ENCODE results near the gene TEP1.

TEP1 gene

DNA sequence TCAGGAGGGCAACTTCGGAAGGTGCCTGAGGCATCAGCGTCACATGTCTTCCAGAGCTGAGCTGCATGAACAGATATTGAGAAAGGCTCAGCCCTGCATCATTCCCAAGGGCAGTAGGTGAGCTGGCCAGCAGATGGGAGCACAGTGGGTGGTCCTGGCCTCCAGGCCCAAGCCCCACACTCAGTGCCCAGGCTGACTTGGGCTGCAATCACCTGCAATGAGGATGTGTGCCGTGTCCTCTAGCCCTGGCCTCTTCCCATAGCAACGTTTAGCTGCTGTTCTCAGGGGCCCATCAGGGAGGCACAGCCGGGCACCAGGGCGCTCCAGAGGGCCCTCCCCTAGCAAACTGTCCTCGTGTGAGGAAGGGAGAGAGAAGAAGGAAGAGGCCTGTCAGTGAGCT is 32.0 kb downstream of the TEP1 start:
- H3F3A ChIP-seq (ENCODE audit: control insufficient read depth, insufficient read depth) = no peaks in the 10 kb centered on the region
- H3K27me3 ChIP-seq (ENCODE audit: control insufficient read depth, low read length) = no peaks in the 10 kb centered on the region
- peaks cover 74% of the 10 kb centered on the region for H3K36me3 ChIP-seq (ENCODE audit: control insufficient read depth, low read length)
- H3K4me1 ChIP-seq (ENCODE audit: control insufficient read depth, low read length) = no peaks in the 10 kb centered on the region
- H3K79me2 ChIP-seq (ENCODE audit: control insufficient read depth, low read length) = no peaks in the 10 kb centered on the region
- H3K27ac ChIP-seq (ENCODE audit: low read depth, low read length) = no peak overlapping the region
- H3K9me3 ChIP-seq (ENCODE audit: control insufficient read depth, insufficient read depth, low read length) = no peaks in the 10 kb centered on the region
- no peaks in the 10 kb centered on the region for H3K9me2 ChIP-seq (replicated peaks; ENCODE audit: control insufficient read depth, low read length)
- TF ChIP-seq EZH2phosphoT487 (IDR thresholded peaks at IDR 0.05; ENCODE audit: borderline replicate concordance, low read length) = no peak
- TF ChIP-seq, protein P1, sequence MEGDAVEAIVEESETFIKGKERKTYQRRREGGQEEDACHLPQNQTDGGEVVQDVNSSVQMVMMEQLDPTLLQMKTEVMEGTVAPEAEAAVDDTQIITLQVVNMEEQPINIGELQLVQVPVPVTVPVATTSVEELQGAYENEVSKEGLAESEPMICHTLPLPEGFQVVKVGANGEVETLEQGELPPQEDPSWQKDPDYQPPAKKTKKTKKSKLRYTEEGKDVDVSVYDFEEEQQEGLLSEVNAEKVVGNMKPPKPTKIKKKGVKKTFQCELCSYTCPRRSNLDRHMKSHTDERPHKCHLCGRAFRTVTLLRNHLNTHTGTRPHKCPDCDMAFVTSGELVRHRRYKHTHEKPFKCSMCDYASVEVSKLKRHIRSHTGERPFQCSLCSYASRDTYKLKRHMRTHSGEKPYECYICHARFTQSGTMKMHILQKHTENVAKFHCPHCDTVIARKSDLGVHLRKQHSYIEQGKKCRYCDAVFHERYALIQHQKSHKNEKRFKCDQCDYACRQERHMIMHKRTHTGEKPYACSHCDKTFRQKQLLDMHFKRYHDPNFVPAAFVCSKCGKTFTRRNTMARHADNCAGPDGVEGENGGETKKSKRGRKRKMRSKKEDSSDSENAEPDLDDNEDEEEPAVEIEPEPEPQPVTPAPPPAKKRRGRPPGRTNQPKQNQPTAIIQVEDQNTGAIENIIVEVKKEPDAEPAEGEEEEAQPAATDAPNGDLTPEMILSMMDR (IDR thresholded peaks at IDR 0.05; ENCODE audit: low read depth, low read length, poor library complexity, severe bottlenecking) = no peak
- no peak overlapping the region for H3K4me2 ChIP-seq (ENCODE audit: low read length)
- H3K4me3 ChIP-seq (ENCODE audit: low read length) = no peak overlapping the region
- H4K20me1 ChIP-seq (ENCODE audit: control insufficient read depth, insufficient read depth, low read depth, low read length) = no peaks in the 10 kb centered on the region

DNA sequence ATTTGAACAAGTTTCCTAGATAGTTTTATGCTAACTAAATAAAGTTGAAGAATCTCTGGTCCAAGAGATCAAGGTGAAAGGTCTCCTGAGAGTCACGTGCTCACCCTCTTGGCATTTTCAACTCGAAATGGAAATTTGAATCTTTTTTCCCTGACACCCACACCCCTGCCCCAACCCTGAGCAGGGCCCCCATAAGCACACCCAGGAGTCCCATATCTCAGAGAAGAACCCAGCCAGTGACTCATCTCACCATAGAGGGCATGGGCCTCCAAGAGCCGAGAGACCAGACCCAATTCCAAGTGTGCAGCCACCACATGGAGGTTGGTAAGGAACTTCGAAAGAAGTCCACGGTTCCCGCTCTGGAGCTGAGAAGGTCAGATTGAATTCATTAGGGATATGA is 32.6 kb downstream of the TEP1 start:
- no peak for TF ChIP-seq EZH2phosphoT487 (IDR thresholded peaks at IDR 0.05; ENCODE audit: borderline replicate concordance, low read length)
- TF ChIP-seq, protein P1 (IDR thresholded peaks at IDR 0.05; ENCODE audit: low read depth, low read length, poor library complexity, severe bottlenecking) = no peak
- no peaks in the 10 kb centered on the region for H3K4me1 ChIP-seq (ENCODE audit: control insufficient read depth, low read length)
- no peak overlapping the region for H3K4me3 ChIP-seq (ENCODE audit: low read length)
- H3K27ac ChIP-seq (ENCODE audit: low read depth, low read length) = no peak overlapping the region
- no peaks in the 10 kb centered on the region for H3F3A ChIP-seq (ENCODE audit: control insufficient read depth, insufficient read depth)
- no peak overlapping the region for H3K4me2 ChIP-seq (ENCODE audit: low read length)
- H3K79me2 ChIP-seq (ENCODE audit: control insufficient read depth, low read length) = no peaks in the 10 kb centered on the region
- H3K36me3 ChIP-seq (ENCODE audit: control insufficient read depth, low read length) = peaks cover 74% of the 10 kb centered on the region
- no peaks in the 10 kb centered on the region for H4K20me1 ChIP-seq (ENCODE audit: control insufficient read depth, insufficient read depth, low read depth, low read length)
- H3K9me3 ChIP-seq (ENCODE audit: control insufficient read depth, insufficient read depth, low read length) = no peaks in the 10 kb centered on the region
- H3K9me2 ChIP-seq (replicated peaks; ENCODE audit: control insufficient read depth, low read length) = no peaks in the 10 kb centered on the region
- no peaks in the 10 kb centered on the region for H3K27me3 ChIP-seq (ENCODE audit: control insufficient read depth, low read length)

DNA sequence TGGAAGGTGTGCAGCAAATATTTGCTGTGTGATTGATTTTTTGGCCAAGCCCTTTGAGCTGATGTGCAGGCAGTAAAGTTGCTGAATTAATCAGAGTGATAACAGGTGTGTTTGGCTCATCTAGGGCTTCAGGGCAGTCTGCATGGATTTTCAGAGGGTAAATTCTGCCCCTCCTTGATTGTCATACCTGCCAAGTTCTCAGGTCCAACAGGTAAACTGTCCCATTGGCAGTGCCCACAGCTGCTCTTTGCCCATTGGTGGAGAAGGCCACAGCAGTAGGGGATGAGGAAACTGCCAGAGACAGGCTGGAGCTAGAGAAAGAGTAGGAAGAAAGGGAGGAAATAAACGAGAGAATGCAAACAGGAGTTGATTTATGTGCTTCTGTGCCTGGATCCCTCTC is 33.6 kb downstream of the TEP1 start:
- peaks cover 76% of the 10 kb centered on the region for H3K36me3 ChIP-seq (ENCODE audit: control insufficient read depth, low read length)
- H3K4me1 ChIP-seq (ENCODE audit: control insufficient read depth, low read length) = no peaks in the 10 kb centered on the region
- H4K20me1 ChIP-seq (ENCODE audit: control insufficient read depth, insufficient read depth, low read depth, low read length) = no peaks in the 10 kb centered on the region
- no peaks in the 10 kb centered on the region for H3K9me2 ChIP-seq (replicated peaks; ENCODE audit: control insufficient read depth, low read length)
- no peaks in the 10 kb centered on the region for H3K79me2 ChIP-seq (ENCODE audit: control insufficient read depth, low read length)
- no peaks in the 10 kb centered on the region for H3F3A ChIP-seq (ENCODE audit: control insufficient read depth, insufficient read depth)
- H3K4me3 ChIP-seq (ENCODE audit: low read length) = no peak overlapping the region
- H3K27me3 ChIP-seq (ENCODE audit: control insufficient read depth, low read length) = no peaks in the 10 kb centered on the region
- H3K27ac ChIP-seq (ENCODE audit: low read depth, low read length) = no peak overlapping the region
- no peak overlapping the region for H3K4me2 ChIP-seq (ENCODE audit: low read length)
- TF ChIP-seq, protein P1 (IDR thresholded peaks at IDR 0.05; ENCODE audit: low read depth, low read length, poor library complexity, severe bottlenecking) = no peak
- TF ChIP-seq EZH2phosphoT487 (IDR thresholded peaks at IDR 0.05; ENCODE audit: borderline replicate concordance, low read length) = no peak
- no peaks in the 10 kb centered on the region for H3K9me3 ChIP-seq (ENCODE audit: control insufficient read depth, insufficient read depth, low read length)

DNA sequence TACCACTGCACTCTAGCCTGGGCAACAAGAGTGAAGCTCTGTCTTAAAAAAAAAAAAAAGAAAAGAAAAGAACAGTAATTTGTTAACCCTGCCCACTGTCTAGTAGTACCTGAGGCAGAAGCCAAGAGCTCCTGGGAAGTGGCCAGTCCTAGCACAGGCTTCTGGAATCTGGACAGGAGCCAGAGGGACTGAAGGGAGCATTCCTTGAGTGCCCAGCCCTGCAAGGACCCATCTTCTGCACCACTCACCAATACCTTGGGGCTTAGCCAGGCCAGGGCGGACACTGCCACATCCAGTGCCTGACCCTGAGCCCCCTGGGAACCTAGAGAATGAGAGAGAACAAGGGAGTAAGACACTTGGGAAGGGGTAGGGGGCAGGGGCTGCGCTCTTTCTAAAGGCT is 36.1 kb downstream of the TEP1 start:
- H4K20me1 ChIP-seq (ENCODE audit: control insufficient read depth, insufficient read depth, low read depth, low read length) = no peaks in the 10 kb centered on the region
- no peaks in the 10 kb centered on the region for H3K79me2 ChIP-seq (ENCODE audit: control insufficient read depth, low read length)
- H3K9me3 ChIP-seq (ENCODE audit: control insufficient read depth, insufficient read depth, low read length) = no peaks in the 10 kb centered on the region
- H3K4me3 ChIP-seq (ENCODE audit: low read length) = no peak overlapping the region
- no peaks in the 10 kb centered on the region for H3K9me2 ChIP-seq (replicated peaks; ENCODE audit: control insufficient read depth, low read length)
- no peaks in the 10 kb centered on the region for H3K4me1 ChIP-seq (ENCODE audit: control insufficient read depth, low read length)
- H3K27ac ChIP-seq (ENCODE audit: low read depth, low read length) = no peak overlapping the region
- no peaks in the 10 kb centered on the region for H3F3A ChIP-seq (ENCODE audit: control insufficient read depth, insufficient read depth)
- H3K4me2 ChIP-seq (ENCODE audit: low read length) = no peak overlapping the region
- peaks cover 74% of the 10 kb centered on the region for H3K36me3 ChIP-seq (ENCODE audit: control insufficient read depth, low read length)
- H3K27me3 ChIP-seq (ENCODE audit: control insufficient read depth, low read length) = no peaks in the 10 kb centered on the region
- TF ChIP-seq EZH2phosphoT487 (IDR thresholded peaks at IDR 0.05; ENCODE audit: borderline replicate concordance, low read length) = no peak

All from DOHH2 (cell line).